PC-3 (cell line): Measurements from ENCODE around the gene MUC6. TPM values are rescaled to one million over a fixed set of nuclear protein-coding genes. Genes with fewer than 3 reads are reported as not detected.

ENCODE experiments used
- ATAC-seq: fragments of 200-7000 bp; cut with Tn5 transposase; 2 replicates; pipeline ENCODE4 v1.9.1; 2020; ENCODE audit warnings: mild to moderate bottlenecking, moderate library complexity
- BruUV-seq: library from RNA; stranded (reverse); fragments of 400-500 nt; replicated peaks from 2 replicates; lab custom pipeline; 2021; lab: Mats Ljungman, UMichigan
- CTCF ChIA-PET: fragments of 300-600 bp; sonication (Branson Sonifier 250); formaldehyde crosslinking; loops from one replicate; lab custom pipeline; 2022; ENCODE audit warnings: antibody characterized with exemption; lab: Charles Lee
- POLR2A ChIA-PET: fragments of 300-600 bp; sonication (Branson Sonifier 250); formaldehyde crosslinking; loops from one replicate; lab custom pipeline; 2022; ENCODE audit warnings: antibody characterized with exemption; ENCODE audit not compliant: unreplicated experiment; lab: Charles Lee
- DNase-seq: peaks from one replicate; pipeline ENCODE4 v3.0.0-alpha.2; 2015
- H2AFZ ChIP-seq: fragments of 300-600 bp; sonication (generic); 2 replicates; pipeline ENCODE4 v1.6.0; 2016; ENCODE audit warnings: antibody characterized with exemption, low read length
- H3F3A ChIP-seq: fragments of 300-600 bp; sonication (generic); one replicate; pipeline ENCODE4 v1.6.0; 2017; ENCODE audit warnings: antibody characterized with exemption, low read length, control low read depth, mild to moderate bottlenecking; ENCODE audit not compliant: unreplicated experiment
- H3K27ac ChIP-seq: fragments of 300-600 bp; sonication (generic); 2 replicates; pipeline ENCODE4 v1.5.1; 2016; ENCODE audit warnings: mild to moderate bottlenecking, low read length
- H3K27me3 ChIP-seq: fragments of 300-600 bp; sonication (generic); 2 replicates; pipeline ENCODE4 v1.6.1; 2016; ENCODE audit warnings: low read length, mixed read lengths
- H3K36me3 ChIP-seq: fragments of 300-600 bp; sonication (generic); 2 replicates; pipeline ENCODE4 v1.6.1; 2016; ENCODE audit warnings: low read depth, mixed run types, low read length, mixed read lengths
- H3K4me1 ChIP-seq: fragments of 300-600 bp; sonication (generic); 2 replicates; pipeline ENCODE4 v1.5.1; 2016; ENCODE audit warnings: low read length; ENCODE audit not compliant: insufficient read depth
- H3K4me2 ChIP-seq: fragments of 300-600 bp; sonication (generic); 2 replicates; pipeline ENCODE4 v1.6.0; 2016; ENCODE audit warnings: low read length
- H3K4me3 ChIP-seq: fragments of 300-600 bp; sonication (generic); 2 replicates; pipeline ENCODE4 v1.5.1; 2016; ENCODE audit warnings: mild to moderate bottlenecking, low read length, mixed read lengths
- H3K79me2 ChIP-seq: fragments of 300-600 bp; sonication (generic); 2 replicates; pipeline ENCODE4 v1.6.1; 2017; ENCODE audit warnings: low read length, mixed read lengths
- H3K9ac ChIP-seq: fragments of 300-600 bp; sonication (generic); 2 replicates; pipeline ENCODE4 v1.6.0; 2016; ENCODE audit warnings: mild to moderate bottlenecking, low read length
- H3K9me2 ChIP-seq: fragments of 300-600 bp; sonication (generic); replicated peaks from 2 replicates; pipeline ENCODE4 v1.6.1; 2016; ENCODE audit warnings: mixed run types, low read length, mixed read lengths
- H3K9me3 ChIP-seq: fragments of 300-600 bp; sonication (generic); 2 replicates; pipeline ENCODE4 v1.6.1; 2016; ENCODE audit warnings: low read length, mixed read lengths
- H4K20me1 ChIP-seq: fragments of 300-600 bp; sonication (generic); 2 replicates; pipeline ENCODE4 v1.6.1; 2016; ENCODE audit warnings: low read length, mixed read lengths
- EZH2 ChIP-seq: fragments of 300-600 bp; sonication (generic); IDR thresholded peaks from one replicate; pipeline ENCODE4 v1.6.1; 2017; ENCODE audit warnings: antibody characterized with exemption, mild to moderate bottlenecking, low read length; ENCODE audit not compliant: unreplicated experiment
- EZH2phosphoT487 ChIP-seq: fragments of 300-600 bp; sonication (generic); IDR thresholded peaks from 2 replicates; pipeline ENCODE4 v1.6.1; 2018; ENCODE audit warnings: mild to moderate bottlenecking, antibody characterized with exemption, low read length, borderline replicate concordance
- intact Hi-C: fragments of 100-400 bp; cut with micrococcal nuclease; formaldehyde crosslinking; loops from 2 replicates; pipeline ENCODE4 v1.9.0; 2023
- total RNA-seq: library from RNA; depleted of rRNA; stranded (reverse); fragments of >200 nt; gene quantifications from 2 replicates; pipeline ENCODE4 v1.2.3, GENCODE V29; 2014
- TF ChIP-seq, protein P1 (sequence below): fragments of 300-600 bp; sonication (generic); conservative IDR thresholded peaks from 2 replicates; pipeline ENCODE4 v1.5.1; 2017; ENCODE audit warnings: antibody characterized with exemption, low read depth, mild to moderate bottlenecking, low read length

MUC6 gene
- total RNA-seq, 1 experiment from 2014 or later = 0.18 TPM

DNA sequence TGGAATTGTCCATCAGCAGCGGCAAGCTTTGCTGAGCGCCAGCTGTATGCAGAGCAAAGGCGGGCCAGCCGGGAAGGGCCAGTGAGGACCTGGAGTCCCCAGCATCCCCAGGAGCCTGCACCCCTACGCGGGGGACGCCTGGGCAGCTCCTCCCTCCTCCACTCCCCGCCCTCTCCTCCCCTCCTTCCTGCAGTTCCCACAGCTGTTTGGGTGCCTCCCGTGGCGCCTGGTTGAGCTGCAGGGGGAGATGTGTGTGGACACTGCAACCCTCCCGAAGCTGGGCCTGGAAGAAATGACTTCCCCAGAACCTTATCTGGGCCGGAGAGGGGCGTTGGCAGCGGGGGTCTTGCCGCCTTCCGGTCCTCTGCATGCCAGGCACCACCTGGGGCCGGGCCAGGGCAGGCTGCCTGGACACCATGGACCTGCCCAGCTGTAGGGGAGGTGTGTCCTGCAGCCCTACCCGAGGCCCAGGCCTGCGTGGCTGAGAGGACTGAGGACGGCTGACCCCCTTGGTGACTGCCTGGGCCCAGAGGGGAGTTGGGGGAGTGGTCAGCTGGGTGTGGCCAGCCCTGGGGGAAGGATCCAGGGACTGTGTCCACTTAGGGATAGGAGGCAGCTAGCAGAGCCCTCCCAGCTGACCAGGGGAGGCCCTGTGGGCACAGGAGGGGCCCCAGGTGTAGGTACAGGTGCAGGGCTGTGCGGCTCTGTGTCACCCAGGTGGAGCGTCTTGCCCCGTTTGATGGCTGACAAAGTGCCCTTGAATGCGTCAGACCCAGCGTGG, 16.8 kb upstream of the MUC6 start:
- Histone ChIP-seq H4K20me1 (no peaks in the 10 kb centered on the region), H3K9me2 (no peaks in the 10 kb centered on the region), H2AFZ (no peak overlapping the region), H3K27ac (peak overlapping the region; percentile 99), H3K4me2 (peak overlapping the region; percentile 88), H3F3A (no peaks in the 10 kb centered on the region), H3K4me1 (peaks cover 40% of the 10 kb centered on the region), H3K9ac (peak overlapping the region; percentile 99), H3K36me3 (no peaks in the 10 kb centered on the region), H3K27me3 (no peaks in the 10 kb centered on the region), H3K9me3 (no peaks in the 10 kb centered on the region), H3K79me2 (no peaks in the 10 kb centered on the region), H3K4me3 (peak overlapping the region; percentile 61)
- CTCF ChIA-PET = interaction anchor here (0.6 to 0.7 kb wide), 4 partner anchors 11 to 186 kb away, joined by 3 to 8 read pairs (median 4); no protein-coding TSS in a partner anchor
- POLR2A ChIA-PET = interaction anchor here (0.5 to 1.7 kb wide), 4 partner anchors 20 to 143 kb away, joined by 4 to 18 read pairs (median 5); partner anchors contain the start of gene CHID1
- ATAC-seq (peak; percentile 46), DNase-seq (peak; percentile 27)
- BruUV-seq = no TSS peak
- TF ChIP-seq EZH2 (no peak), EZH2phosphoT487 (no peak)
- TF ChIP-seq, protein P1, sequence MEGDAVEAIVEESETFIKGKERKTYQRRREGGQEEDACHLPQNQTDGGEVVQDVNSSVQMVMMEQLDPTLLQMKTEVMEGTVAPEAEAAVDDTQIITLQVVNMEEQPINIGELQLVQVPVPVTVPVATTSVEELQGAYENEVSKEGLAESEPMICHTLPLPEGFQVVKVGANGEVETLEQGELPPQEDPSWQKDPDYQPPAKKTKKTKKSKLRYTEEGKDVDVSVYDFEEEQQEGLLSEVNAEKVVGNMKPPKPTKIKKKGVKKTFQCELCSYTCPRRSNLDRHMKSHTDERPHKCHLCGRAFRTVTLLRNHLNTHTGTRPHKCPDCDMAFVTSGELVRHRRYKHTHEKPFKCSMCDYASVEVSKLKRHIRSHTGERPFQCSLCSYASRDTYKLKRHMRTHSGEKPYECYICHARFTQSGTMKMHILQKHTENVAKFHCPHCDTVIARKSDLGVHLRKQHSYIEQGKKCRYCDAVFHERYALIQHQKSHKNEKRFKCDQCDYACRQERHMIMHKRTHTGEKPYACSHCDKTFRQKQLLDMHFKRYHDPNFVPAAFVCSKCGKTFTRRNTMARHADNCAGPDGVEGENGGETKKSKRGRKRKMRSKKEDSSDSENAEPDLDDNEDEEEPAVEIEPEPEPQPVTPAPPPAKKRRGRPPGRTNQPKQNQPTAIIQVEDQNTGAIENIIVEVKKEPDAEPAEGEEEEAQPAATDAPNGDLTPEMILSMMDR = no peak; the same call in 1 of the 2 replicates
- intact Hi-C loops = loop anchor here (5.0 kb wide), 1 partner anchor 211 kb away; the partner anchor contains the start of genes POLR2L and TSPAN4

DNA sequence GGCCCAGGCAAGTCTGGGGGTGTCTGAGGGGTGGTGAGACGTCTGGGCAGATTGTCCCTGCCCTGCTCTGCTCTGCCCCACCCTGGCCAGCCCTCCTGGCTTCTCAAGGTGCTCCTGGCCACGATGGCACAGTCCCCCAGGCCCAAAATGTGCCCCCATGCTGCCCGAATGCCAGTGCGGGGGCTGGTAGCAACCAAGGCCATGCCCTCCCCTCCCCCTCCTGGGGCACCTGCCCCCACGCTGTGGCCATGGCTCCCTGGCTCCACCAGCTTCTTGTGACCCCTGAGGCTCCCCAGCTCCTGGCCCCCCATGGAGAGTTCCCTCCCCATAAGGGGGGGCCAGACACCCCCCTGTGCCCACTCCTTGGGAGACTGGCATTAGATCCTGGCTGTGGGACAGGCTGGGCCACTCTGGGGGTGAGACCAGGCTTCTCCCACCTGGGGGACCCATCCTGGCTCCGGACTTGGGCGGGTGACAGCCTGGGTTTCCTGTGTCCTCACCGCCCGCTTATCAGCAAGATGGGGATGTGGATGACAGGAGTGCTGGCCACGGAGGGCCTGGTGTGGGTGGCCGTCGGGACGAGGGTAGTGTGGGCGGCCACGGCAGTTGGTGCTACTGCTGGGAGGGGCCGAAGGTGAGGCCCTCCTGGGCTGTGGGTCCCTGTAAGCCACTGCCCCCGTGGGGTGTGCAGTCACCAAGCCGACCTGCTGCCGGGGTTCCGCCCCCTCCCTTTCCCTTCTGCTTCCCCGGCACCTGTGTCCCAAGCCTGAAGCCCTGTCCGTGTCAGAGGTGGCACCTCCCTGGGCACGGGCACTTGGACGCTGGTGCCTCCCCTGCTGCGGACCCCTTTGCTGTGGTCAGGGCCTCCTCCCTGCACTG, 15.9 kb upstream of the MUC6 start:
- ATAC-seq = no peak

More for the DNA sequence above, 15.9 kb upstream of the MUC6 start:
- H4K20me1 ChIP-seq = no peaks in the 10 kb centered on the region
- H3K4me3 ChIP-seq = no peak overlapping the region
- no peaks in the 10 kb centered on the region for H3K9me3 ChIP-seq
- peaks cover 40% of the 10 kb centered on the region for H3K4me1 ChIP-seq
- no peak overlapping the region for H2AFZ ChIP-seq
- peak overlapping the region; percentile 99 for H3K27ac ChIP-seq
- intact Hi-C loops = loop anchor here (5.0 kb wide), 1 partner anchor 210 kb away; the partner anchor contains the start of genes POLR2L and TSPAN4
- CTCF ChIA-PET = interaction anchor here (0.6 to 0.9 kb wide), 2 partner anchors 41 to 182 kb away, joined by 3 to 5 read pairs; no protein-coding TSS in a partner anchor
- H3K9ac ChIP-seq = peak overlapping the region; percentile 99
- peak overlapping the region; percentile 88; the same call in 1 of the 2 replicates for H3K4me2 ChIP-seq
- no peak for DNase-seq
- no peaks in the 10 kb centered on the region for H3F3A ChIP-seq
- POLR2A ChIA-PET = interaction anchor here (0.5 to 0.6 kb wide), 2 partner anchors 125 to 128 kb away, joined by 4 to 5 read pairs; no protein-coding TSS in a partner anchor
- TF ChIP-seq EZH2 (no peak), EZH2phosphoT487 (no peak)
- TF ChIP-seq, protein P1 = no peak
- no peaks in the 10 kb centered on the region for H3K9me2 ChIP-seq
- no peaks in the 10 kb centered on the region for H3K36me3 ChIP-seq
- no peaks in the 10 kb centered on the region for H3K79me2 ChIP-seq
- no TSS peak for BruUV-seq
- no peaks in the 10 kb centered on the region for H3K27me3 ChIP-seq
